A549 (cell line): ENCODE measurements around the gene PCGF3.

ENCODE experiments used
- CHD2 ChIP-seq: fragments of 150-350 bp; IDR thresholded peaks from 2 replicates; pipeline ENCODE4 v1.6.1; 2014; ENCODE audit warnings: low read length; ENCODE audit not compliant: partially characterized antibody
- ELK1 ChIP-seq: fragments of 150-350 bp; IDR thresholded peaks from 2 replicates; pipeline ENCODE4 v1.6.1; 2014; ENCODE audit warnings: low read depth, mild to moderate bottlenecking, low read length
- JUNB ChIP-seq: fragments of >200 bp; sonication (Bioruptor Twin); formaldehyde crosslinking; IDR thresholded peaks from 2 replicates; pipeline ENCODE4 v1.6.1; 2016
- MYC ChIP-seq: IDR thresholded peaks from 2 replicates; pipeline ENCODE4 v1.6.1; 2012; ENCODE audit warnings: mild to moderate bottlenecking, inconsistent platforms, low read length, improper control_type of control experiment, borderline replicate concordance
- RAD21 ChIP-seq, 2 experiments: fragments of >200 bp in 1 of 2; sonication (Bioruptor Twin) in 1 of 2; formaldehyde crosslinking in 1 of 2; IDR thresholded peaks in 1 of 2; conservative IDR thresholded peaks in 1 of 2; 2 replicates in 1 of 2; 3 replicates in 1 of 2; pipeline ENCODE4 v1.6.1; 2012 to 2018; ENCODE audit warnings: inconsistent platforms in 1 of 2
- REST ChIP-seq: fragments of 200-600 bp; sonication (generic); IDR thresholded peaks from 2 replicates; pipeline ENCODE4 v1.6.1; 2016; ENCODE audit warnings: antibody characterized with exemption, mild to moderate bottlenecking, moderate library complexity
- TP53 ChIP-seq: fragments of 250-450 bp; sonication (Bioruptor Pico); IDR thresholded peaks from 2 replicates; pipeline ENCODE4 v1.5.0; 2021; ENCODE audit warnings: mild to moderate bottlenecking, moderate library complexity
- TF ChIP-seq, protein P1 (sequence below): fragments of >200 bp; sonication (Bioruptor Twin); formaldehyde crosslinking; IDR thresholded peaks from 3 replicates; pipeline ENCODE4 v1.5.1; 2016

- TF ChIP-seq, protein P1, sequence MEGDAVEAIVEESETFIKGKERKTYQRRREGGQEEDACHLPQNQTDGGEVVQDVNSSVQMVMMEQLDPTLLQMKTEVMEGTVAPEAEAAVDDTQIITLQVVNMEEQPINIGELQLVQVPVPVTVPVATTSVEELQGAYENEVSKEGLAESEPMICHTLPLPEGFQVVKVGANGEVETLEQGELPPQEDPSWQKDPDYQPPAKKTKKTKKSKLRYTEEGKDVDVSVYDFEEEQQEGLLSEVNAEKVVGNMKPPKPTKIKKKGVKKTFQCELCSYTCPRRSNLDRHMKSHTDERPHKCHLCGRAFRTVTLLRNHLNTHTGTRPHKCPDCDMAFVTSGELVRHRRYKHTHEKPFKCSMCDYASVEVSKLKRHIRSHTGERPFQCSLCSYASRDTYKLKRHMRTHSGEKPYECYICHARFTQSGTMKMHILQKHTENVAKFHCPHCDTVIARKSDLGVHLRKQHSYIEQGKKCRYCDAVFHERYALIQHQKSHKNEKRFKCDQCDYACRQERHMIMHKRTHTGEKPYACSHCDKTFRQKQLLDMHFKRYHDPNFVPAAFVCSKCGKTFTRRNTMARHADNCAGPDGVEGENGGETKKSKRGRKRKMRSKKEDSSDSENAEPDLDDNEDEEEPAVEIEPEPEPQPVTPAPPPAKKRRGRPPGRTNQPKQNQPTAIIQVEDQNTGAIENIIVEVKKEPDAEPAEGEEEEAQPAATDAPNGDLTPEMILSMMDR = no peak
- TF ChIP-seq RAD21 (conservative IDR thresholded peaks at IDR 0.05 in 1 of 2, IDR thresholded peaks at IDR 0.05 in 1 of 2) (no peak), REST (no peak), JUNB (no peak), CHD2 (no peak), TP53 (CRISPR knock-in tag) (no peak), ELK1 (no peak), MYC (no peak)
Observed at GRCh38 chr4:788006-788635, 82.5 kb downstream of the PCGF3 start.
